Mesenchymal stem cell (in vitro differentiated cells and primary cell): ENCODE data around the gene TMEM231.
"Not testable (repeated sequence)": the region's sequence is repeated elsewhere in the genome, so short reads cannot be mapped to it uniquely, and the experiment has no call there.

Source experiments
- DNase-seq: peaks from one replicate; pipeline ENCODE4 v3.0.0-alpha.2; 2013
- H2AFZ ChIP-seq: one replicate; pipeline ENCODE4 v1.6.1; 2013; ENCODE audit warnings: low read depth, mild to moderate bottlenecking, control low read depth, inconsistent platforms, low read length, moderate library complexity
- H2AK5ac ChIP-seq: 2 replicates; pipeline ENCODE4 v1.6.1; 2013; ENCODE audit warnings: low read length, moderate library complexity, mild to moderate bottlenecking, inconsistent platforms; ENCODE audit not compliant: severe bottlenecking
- H2BK120ac ChIP-seq: one replicate; pipeline ENCODE4 v1.6.1; 2013; ENCODE audit warnings: low read depth, mild to moderate bottlenecking, inconsistent platforms, low read length, moderate library complexity
- H2BK12ac ChIP-seq, 2 experiments: one replicate each; pipeline ENCODE4 v1.6.1; 2013; ENCODE audit warnings: inconsistent platforms in 2 of 2, low read length in 2 of 2, mild to moderate bottlenecking in 2 of 2, moderate library complexity in 2 of 2, control low read depth in 1 of 2
- H2BK15ac ChIP-seq: one replicate; pipeline ENCODE4 v1.6.1; 2013; ENCODE audit warnings: mild to moderate bottlenecking, low read depth, inconsistent platforms; ENCODE audit not compliant: poor library complexity, severe bottlenecking
- H2BK5ac ChIP-seq: 2 replicates; pipeline ENCODE4 v1.6.1; 2013; ENCODE audit warnings: low read depth, mild to moderate bottlenecking, low read length, control low read depth, inconsistent platforms; ENCODE audit not compliant: poor library complexity, severe bottlenecking
- H3K14ac ChIP-seq, 2 experiments: one replicate each; pipeline ENCODE4 v1.6.1; 2013; ENCODE audit warnings: inconsistent platforms in 2 of 2, low read length in 2 of 2, control low read depth in 1 of 2, mild to moderate bottlenecking in 1 of 2, moderate library complexity in 1 of 2
- H3K18ac ChIP-seq, 2 experiments: one replicate each; pipeline ENCODE4 v1.6.1; 2013; ENCODE audit warnings: inconsistent platforms in 2 of 2, low read length in 2 of 2, control low read depth in 1 of 2, low read depth in 1 of 2, mild to moderate bottlenecking in 1 of 2
- H3K23ac ChIP-seq, 2 experiments: one replicate each; pipeline ENCODE4 v1.6.1; 2013; ENCODE audit warnings: inconsistent platforms in 2 of 2, low read length in 2 of 2, mild to moderate bottlenecking in 2 of 2, moderate library complexity in 2 of 2, control low read depth in 1 of 2
- H3K27ac ChIP-seq: 2 replicates; pipeline ENCODE4 v1.5.1; 2013; ENCODE audit warnings: mild to moderate bottlenecking, moderate library complexity, low read length, control low read depth, inconsistent platforms; ENCODE audit not compliant: poor library complexity, severe bottlenecking
- H3K27me3 ChIP-seq, 2 experiments: 2 replicates each; pipeline versions ENCODE4 v1.6.1 to v1.7.0; 2013; ENCODE audit warnings: low read length in 2 of 2, mild to moderate bottlenecking in 2 of 2, moderate library complexity in 2 of 2, control low read depth in 1 of 2, inconsistent platforms in 1 of 2; ENCODE audit not compliant: control insufficient read depth in 1 of 2, insufficient read depth in 1 of 2
- H3K36me3 ChIP-seq, 2 experiments: 2 replicates each; pipeline versions ENCODE4 v1.6.1 to v1.7.0; 2013; ENCODE audit warnings: low read length in 2 of 2, control low read depth in 1 of 2, inconsistent platforms in 1 of 2, low read depth in 1 of 2, mild to moderate bottlenecking in 1 of 2; ENCODE audit not compliant: insufficient read depth in 2 of 2, control insufficient read depth in 1 of 2
- H3K4ac ChIP-seq, 2 experiments: one replicate each; pipeline ENCODE4 v1.6.1; 2013; ENCODE audit warnings: inconsistent platforms in 2 of 2, low read length in 2 of 2, mild to moderate bottlenecking in 2 of 2, moderate library complexity in 2 of 2, control low read depth in 1 of 2, low read depth in 1 of 2
- H3K4me1 ChIP-seq: 2 replicates; pipeline ENCODE4 v1.6.1; 2013; ENCODE audit warnings: low read depth, low read length, control low read depth; ENCODE audit not compliant: control insufficient read depth, insufficient read depth
- H3K4me2 ChIP-seq: 2 replicates; pipeline ENCODE4 v1.6.1; 2013; ENCODE audit warnings: low read length, mild to moderate bottlenecking, inconsistent platforms; ENCODE audit not compliant: poor library complexity, severe bottlenecking
- H3K4me3 ChIP-seq, 2 experiments: 2 replicates each; pipeline versions ENCODE4 v1.5.1 to v1.7.0; 2013; ENCODE audit warnings: low read length in 2 of 2, mild to moderate bottlenecking in 2 of 2, control low read depth in 1 of 2, low read depth in 1 of 2; ENCODE audit not compliant: insufficient read depth in 1 of 2
- H3K79me1 ChIP-seq: replicated peaks from 2 replicates; pipeline ENCODE4 v1.6.1; 2013; ENCODE audit warnings: mild to moderate bottlenecking, control low read depth, low read length, inconsistent platforms; ENCODE audit not compliant: poor library complexity, severe bottlenecking
- H3K9ac ChIP-seq: 2 replicates; pipeline ENCODE4 v1.7.0; 2013; ENCODE audit warnings: mild to moderate bottlenecking, low read length, moderate library complexity
- H3K9me3 ChIP-seq: 2 replicates; pipeline ENCODE4 v1.7.0; 2013; ENCODE audit warnings: mild to moderate bottlenecking, low read length; ENCODE audit not compliant: control insufficient read depth
- H4K8ac ChIP-seq: one replicate; pipeline ENCODE4 v1.6.1; 2013; ENCODE audit warnings: inconsistent platforms, mild to moderate bottlenecking, low read length, moderate library complexity
- H4K91ac ChIP-seq: one replicate; pipeline ENCODE4 v1.6.1; 2013; ENCODE audit warnings: mild to moderate bottlenecking, low read length, inconsistent platforms
- WGBS: methylation state at CpG from one replicate; pipeline ENCODE4 v1.1.7; 2013; ENCODE audit warnings: mixed read lengths; 5-methylcytosine and 5-hydroxymethylcytosine counted together

TMEM231 gene

GRCh38 chr16:75527825-75528299, 28.2 kb downstream of the TMEM231 start:
- 86% methylated on average over 3 of the region's 5 CpGs for WGBS
- no peak overlapping the region for H2BK120ac ChIP-seq
- H3K4me2 ChIP-seq: no peak overlapping the region
- H3K4me1 ChIP-seq: peaks cover 2% of the 10 kb centered on the region
- H3K27ac ChIP-seq: no peak overlapping the region
- peaks cover 14 to 15% of the 10 kb centered on the region in 2 experiments for H3K27me3 ChIP-seq
- H3K23ac ChIP-seq: no peak overlapping the region
- H3K79me1 ChIP-seq: no peaks in the 10 kb centered on the region
- H3K9me3 ChIP-seq: no peaks in the 10 kb centered on the region
- no peak overlapping the region for H3K14ac ChIP-seq
- H3K18ac ChIP-seq: no peak overlapping the region
- DNase-seq: peak; percentile 6
- H4K91ac ChIP-seq: no peak overlapping the region
- no peak overlapping the region for H2BK12ac ChIP-seq
- no peak overlapping the region for H4K8ac ChIP-seq
- no peak overlapping the region for H2AK5ac ChIP-seq
- H3K9ac ChIP-seq: no peak overlapping the region
- H3K36me3 ChIP-seq: no peaks in the 10 kb centered on the region
- no peak overlapping the region for H2BK15ac ChIP-seq
- H3K4me3 ChIP-seq: no peak overlapping the region
- H2AFZ ChIP-seq: no peak overlapping the region
- H3K4ac ChIP-seq: no peak overlapping the region
- H2BK5ac ChIP-seq: no peak overlapping the region

DNA sequence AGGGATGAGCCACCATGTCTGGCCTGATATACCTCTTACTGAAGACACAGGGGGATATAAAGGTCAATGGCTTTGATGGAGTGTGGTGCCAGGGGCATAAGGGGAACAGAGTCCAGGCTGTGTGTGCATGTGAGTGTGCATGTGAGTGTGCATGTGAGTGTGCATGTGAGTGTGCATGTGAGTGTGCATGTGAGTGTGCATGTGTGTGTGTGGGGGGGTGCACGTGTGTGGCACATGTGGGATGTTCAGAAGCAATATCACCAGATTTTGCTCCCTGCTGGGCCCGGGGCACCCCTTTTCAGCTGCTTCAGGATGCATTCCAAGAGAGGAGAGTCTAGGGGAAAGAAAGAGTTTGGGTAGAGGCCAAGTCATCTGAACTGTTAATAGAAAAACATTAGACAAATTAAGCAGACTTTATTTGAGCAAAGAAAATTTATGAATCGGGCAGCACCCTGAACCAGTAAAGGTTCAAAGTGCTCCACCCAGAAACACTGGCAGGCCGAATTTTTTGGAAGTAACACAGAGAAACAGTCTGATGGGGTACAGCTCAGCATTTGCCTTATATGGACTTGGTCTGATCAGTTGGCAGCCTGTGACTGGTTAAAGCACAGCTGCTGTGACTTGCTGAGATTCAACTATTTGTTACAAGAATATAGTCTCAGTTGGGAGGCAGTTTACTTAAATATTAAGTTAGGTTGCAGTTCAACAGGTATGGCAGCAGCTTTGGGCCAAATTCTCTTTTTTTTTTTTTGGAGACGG, 29.8 kb downstream of the TMEM231 start:
- 86% methylated on average over 5 of the region's 5 CpGs for WGBS

GRCh38 chr16:75519175-75519574, 36.9 kb downstream of the TMEM231 start:
- H4K91ac ChIP-seq: no peak overlapping the region
- H3K14ac ChIP-seq: no peak overlapping the region
- no peak overlapping the region for H3K27ac ChIP-seq
- H2BK15ac ChIP-seq: no peak overlapping the region
- H2AFZ ChIP-seq: no peak overlapping the region
- H3K23ac ChIP-seq: no peak overlapping the region
- H3K79me1 ChIP-seq: no peaks in the 10 kb centered on the region
- H3K27me3 ChIP-seq: no peaks in the 10 kb centered on the region
- H2AK5ac ChIP-seq: no peak overlapping the region
- no peak overlapping the region for H4K8ac ChIP-seq
- no peak overlapping the region for H2BK5ac ChIP-seq
- H2BK120ac ChIP-seq: no peak overlapping the region
- H3K9me3 ChIP-seq: no peaks in the 10 kb centered on the region
- no peak overlapping the region for H3K4me3 ChIP-seq
- no peak for DNase-seq
- no peaks in the 10 kb centered on the region for H3K36me3 ChIP-seq
- no peak overlapping the region for H3K18ac ChIP-seq
- no peak overlapping the region for H3K9ac ChIP-seq
- H3K4me1 ChIP-seq: peaks cover 13% of the 10 kb centered on the region
- H3K4ac ChIP-seq: no peak overlapping the region
- WGBS: 96% methylated on average over 6 of the region's 6 CpGs
- no peak overlapping the region for H3K4me2 ChIP-seq
- H2BK12ac ChIP-seq: no peak overlapping the region

More for the DNA sequence above, 29.8 kb downstream of the TMEM231 start:
- Histone ChIP-seq H3K18ac (no peak overlapping the region), H3K36me3 (no peaks in the 10 kb centered on the region), H3K79me1 (no peaks in the 10 kb centered on the region), H2BK12ac (no peak overlapping the region), H4K91ac (no peak overlapping the region), H2BK5ac (no peak overlapping the region), H3K9me3 (no peaks in the 10 kb centered on the region), H3K4me3 (no peak overlapping the region), H3K4me2 (no peak overlapping the region), H4K8ac (no peak overlapping the region), H3K4me1 (peaks cover 2% of the 10 kb centered on the region), H2BK120ac (no peak overlapping the region), H2AFZ (no peak overlapping the region), H3K27me3 (peaks cover 0 to under 1% of the 10 kb centered on the region in 2 experiments), H3K27ac (no peak overlapping the region), H2AK5ac (no peak overlapping the region), H3K4ac (no peak overlapping the region), H3K14ac (no peak overlapping the region), H3K23ac (no peak overlapping the region), H3K9ac (no peak overlapping the region), H2BK15ac (no peak overlapping the region)
- DNase-seq: no peak

DNA sequence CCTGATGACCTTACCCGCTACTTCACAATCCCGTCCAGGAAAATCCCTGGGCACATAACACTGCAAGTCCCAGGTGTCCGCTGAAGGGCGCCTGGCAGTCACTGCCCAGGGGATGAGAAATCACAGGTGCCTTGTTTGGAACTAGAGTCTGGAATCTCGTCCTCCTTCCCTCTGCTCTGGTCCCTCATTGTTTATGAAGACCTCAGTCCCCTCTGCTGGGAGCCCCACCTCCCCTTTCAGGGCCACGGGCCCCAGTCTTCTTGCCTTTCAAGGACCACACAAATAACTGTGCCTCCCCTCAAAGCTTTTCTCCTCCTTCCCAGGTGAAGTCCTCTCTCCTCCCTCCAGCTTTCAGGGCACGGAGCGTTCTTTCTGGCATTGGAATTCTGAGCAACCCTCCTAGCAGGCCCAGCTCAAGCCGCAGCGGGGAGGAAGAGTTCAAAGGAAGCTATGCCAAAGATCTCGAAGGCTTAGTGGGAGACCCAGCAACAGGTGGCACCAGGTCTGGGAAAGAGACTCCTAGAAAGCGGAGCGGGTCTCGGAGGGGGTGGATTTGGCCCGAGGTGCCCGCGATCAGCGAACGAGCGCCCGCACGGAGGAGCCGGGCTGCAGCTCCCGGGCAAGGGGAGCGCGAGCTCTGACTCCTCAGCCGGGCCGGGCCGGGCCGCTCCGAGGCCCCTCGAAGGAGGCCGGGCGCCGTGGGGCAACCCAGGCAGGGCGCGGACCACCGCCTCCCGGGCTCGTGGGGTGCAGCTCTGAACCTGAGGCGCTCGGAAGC, 39.7 kb downstream of the TMEM231 start:
- not testable (repeated sequence) for H3K9me3 ChIP-seq, H3K27ac ChIP-seq
- 7% methylated on average over 42 of the region's 42 CpGs for WGBS

More for the DNA sequence above, 39.7 kb downstream of the TMEM231 start:
- Histone ChIP-seq H4K91ac (peak overlapping the region; percentile 71), H3K14ac (peak overlapping the region in 1 of 2 experiments; percentile 87), H2BK120ac (peak overlapping the region; percentile 73), H3K9ac (peak overlapping the region; percentile 90), H2AFZ (peak overlapping the region; percentile 95), H3K18ac (peak overlapping the region; percentile 97), H3K4me3 (peak overlapping the region; percentile 89 to 93), H3K23ac (peak overlapping the region in 1 of 2 experiments; percentile 92), H3K4me1 (peaks cover 13% of the 10 kb centered on the region), H2BK12ac (peak overlapping the region in 1 of 2 experiments; percentile 24), H2BK15ac (peak overlapping the region; percentile 96), H3K4me2 (peak overlapping the region; percentile 96), H3K4ac (peak overlapping the region; percentile 52 to 98), H4K8ac (peak overlapping the region; percentile 94)
- not testable (repeated sequence) for DNase-seq, H3K79me1 ChIP-seq, H2BK5ac ChIP-seq, H3K27me3 ChIP-seq, H2AK5ac ChIP-seq, H3K36me3 ChIP-seq
